Left lung (tissue), 10 donors: ENCODE measurements around the gene CPT1C. TPM values are rescaled to one million over a fixed set of nuclear protein-coding genes. Genes with fewer than 3 reads are reported as not detected.

Experiments used
- ATAC-seq: fragments of 200-7000 bp; cut with Tn5 transposase; one replicate; pipeline ENCODE4 v1.9.1; 2020; ENCODE audit warnings: moderate library complexity
- DNase-seq, 4 donors: peaks; one replicate each; pipeline ENCODE4 v3.0.0-alpha.2; 2013 to 2020
- H3K27ac ChIP-seq, 2 donors: fragments of 200-600 bp; sonication (generic) in 1 of 2; one replicate each; pipeline versions ENCODE4 v1.5.0 to v1.8.0; 2020 to 2021
- H3K27me3 ChIP-seq, 2 donors: fragments of 200-600 bp; sonication (generic) in 1 of 2; one replicate each; pipeline versions ENCODE4 v1.5.0 to v1.8.0; 2020 to 2021
- H3K36me3 ChIP-seq, 2 donors: fragments of 200-600 bp; sonication (generic) in 1 of 2; one replicate each; pipeline versions ENCODE4 v1.5.0 to v1.8.0; 2020 to 2021
- H3K4me1 ChIP-seq, 2 donors: fragments of 200-600 bp; one replicate each; pipeline ENCODE4 v1.8.0; 2021
- H3K4me3 ChIP-seq, 2 donors: fragments of 200-600 bp; sonication (generic) in 1 of 2; one replicate each; pipeline versions ENCODE4 v1.5.0 to v1.8.0; 2020 to 2021; ENCODE audit warnings: mild to moderate bottlenecking in 1 of 2
- H3K9me3 ChIP-seq, 2 donors: fragments of 200-600 bp; sonication (generic) in 1 of 2; one replicate each; pipeline versions ENCODE4 v1.5.0 to v1.8.0; 2020 to 2021
- intact Hi-C, 2 donors: fragments of 100-400 bp; cut with DNase I; formaldehyde crosslinking; loops; one replicate each; pipeline versions ENCODE4 v1.11.2 to v1.14.2; 2022
- microRNA-seq, 2 donors: library from miRNA; unstranded; fragments of <30 nt; microRNA quantifications; one replicate each; pipeline ENCODE4, GENCODE V29; 2019
- polyA plus RNA-seq, 6 donors: library from polyadenylated mRNA; unstranded; fragments of 120-200 nt; gene quantifications; one replicate each; pipeline ENCODE4 v1.2.1, GENCODE V29; 2013; ENCODE audit not compliant: insufficient read length in 6 of 6
- total RNA-seq, 2 donors: library from RNA; stranded (reverse); fragmentation: NEBNext Ultra II Directional; extraction: Animal tissue kit (Norgen Biotek cat#: 25700); gene quantifications; one replicate each; pipeline ENCODE4 v1.2.1, GENCODE V29; 2021
- TF ChIP-seq, protein P1 (sequence below), 2 donors: fragments of 200-600 bp; sonication (generic) in 1 of 2; IDR thresholded peaks; one replicate each; pipeline versions ENCODE4 v1.5.0 to v1.8.0; 2021; ENCODE audit warnings: antibody characterized with exemption in 2 of 2
- donor health status: DM: no; HTN: yes; CAD: no.
- donor health status: DM: no; HTN: no; CAD: no.

The CPT1C gene
- total and polyA plus RNA-seq, 8 donors = 6.2 to 37.3 (median 29.0) TPM

GRCh38 chr19:49755956-49756355, 65.0 kb downstream of the CPT1C start:
- no peak for ATAC-seq
- DNase-seq = no peak
- Histone ChIP-seq H3K9me3 (peaks cover 0 to 10% of the 10 kb centered on the region in 2 donors), H3K27me3 (no peaks in the 10 kb centered on the region), H3K4me1 (no peaks in the 10 kb centered on the region), H3K27ac (no peak overlapping the region), H3K36me3 (no peaks in the 10 kb centered on the region), H3K4me3 (no peak overlapping the region)
- intact Hi-C loops = no loop called here
- TF ChIP-seq, protein P1, sequence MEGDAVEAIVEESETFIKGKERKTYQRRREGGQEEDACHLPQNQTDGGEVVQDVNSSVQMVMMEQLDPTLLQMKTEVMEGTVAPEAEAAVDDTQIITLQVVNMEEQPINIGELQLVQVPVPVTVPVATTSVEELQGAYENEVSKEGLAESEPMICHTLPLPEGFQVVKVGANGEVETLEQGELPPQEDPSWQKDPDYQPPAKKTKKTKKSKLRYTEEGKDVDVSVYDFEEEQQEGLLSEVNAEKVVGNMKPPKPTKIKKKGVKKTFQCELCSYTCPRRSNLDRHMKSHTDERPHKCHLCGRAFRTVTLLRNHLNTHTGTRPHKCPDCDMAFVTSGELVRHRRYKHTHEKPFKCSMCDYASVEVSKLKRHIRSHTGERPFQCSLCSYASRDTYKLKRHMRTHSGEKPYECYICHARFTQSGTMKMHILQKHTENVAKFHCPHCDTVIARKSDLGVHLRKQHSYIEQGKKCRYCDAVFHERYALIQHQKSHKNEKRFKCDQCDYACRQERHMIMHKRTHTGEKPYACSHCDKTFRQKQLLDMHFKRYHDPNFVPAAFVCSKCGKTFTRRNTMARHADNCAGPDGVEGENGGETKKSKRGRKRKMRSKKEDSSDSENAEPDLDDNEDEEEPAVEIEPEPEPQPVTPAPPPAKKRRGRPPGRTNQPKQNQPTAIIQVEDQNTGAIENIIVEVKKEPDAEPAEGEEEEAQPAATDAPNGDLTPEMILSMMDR (IDR thresholded peaks at IDR 0.05) = no peak

GRCh38 chr19:49758292-49758691, 67.4 kb downstream of the CPT1C start:
- Histone ChIP-seq H3K27me3 (no peaks in the 10 kb centered on the region), H3K27ac (no peak overlapping the region), H3K9me3 (peaks cover 0 to 10% of the 10 kb centered on the region in 2 donors), H3K36me3 (no peaks in the 10 kb centered on the region), H3K4me1 (no peaks in the 10 kb centered on the region), H3K4me3 (no peak overlapping the region)
- intact Hi-C loops = no loop called here
- ATAC-seq (peak; percentile 55), DNase-seq (no peak)
- TF ChIP-seq, protein P1 (IDR thresholded peaks at IDR 0.05) = no peak

- intact Hi-C loops = no loop called here
- no peak for DNase-seq
- Histone ChIP-seq H3K4me3 (no peak overlapping the region), H3K36me3 (no peaks in the 10 kb centered on the region), H3K27me3 (no peaks in the 10 kb centered on the region), H3K4me1 (peaks cover 3 to 9% of the 10 kb centered on the region in 2 donors), H3K27ac (peak overlapping the region in 1 of 2 donors; percentile 24), H3K9me3 (peaks cover 0 to 1% of the 10 kb centered on the region in 2 donors)
- no peak for ATAC-seq
- TF ChIP-seq, protein P1 (IDR thresholded peaks at IDR 0.05) = no peak
These were observed 70.3 kb downstream of the CPT1C start for GRCh38 chr19:49761249-49761624.

DNA sequence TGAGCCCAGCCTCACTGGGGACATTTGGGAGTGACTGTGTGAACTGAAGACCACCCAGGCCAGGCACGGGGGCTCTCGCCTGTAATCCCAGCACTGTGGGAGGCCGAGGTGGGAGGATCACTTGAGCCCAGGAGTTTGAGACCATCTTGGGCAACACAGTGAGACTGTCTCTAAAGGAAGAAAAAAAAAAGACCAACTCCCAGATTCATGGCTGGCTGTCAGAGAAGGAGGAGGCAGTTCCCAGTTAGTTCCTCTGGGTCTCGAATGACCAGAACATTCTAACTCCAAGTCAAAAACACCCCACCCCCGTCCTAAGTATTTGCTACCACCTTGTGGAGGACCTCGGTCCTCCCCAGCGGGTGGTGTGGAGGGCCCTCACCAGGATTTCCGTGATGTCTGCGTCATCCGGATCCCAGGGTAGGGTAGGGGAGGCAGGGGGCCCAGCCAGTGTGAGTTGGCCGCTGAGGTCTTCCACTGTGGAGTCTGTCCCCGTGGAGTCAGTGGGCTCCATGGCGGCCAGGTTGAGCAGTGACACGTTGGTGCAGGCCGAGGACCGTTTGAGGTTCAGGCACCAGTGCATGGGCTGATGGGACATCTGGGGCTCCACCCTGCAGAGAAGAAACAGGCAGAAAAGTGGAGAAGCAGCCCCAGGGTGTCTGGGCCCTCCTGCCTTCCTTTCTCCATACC, 70.9 kb downstream of the CPT1C start:
- H3K27ac ChIP-seq = peak overlapping the region in 1 of 2 donors; percentile 24
- DNase-seq (peak in 2 of 4 donors; percentile 14 to 65), ATAC-seq (no peak)
- H3K36me3 ChIP-seq = no peaks in the 10 kb centered on the region
- H3K4me3 ChIP-seq = no peak overlapping the region
- H3K27me3 ChIP-seq = no peaks in the 10 kb centered on the region
- TF ChIP-seq, protein P1 (IDR thresholded peaks at IDR 0.05) = no peak
- intact Hi-C loops = no loop called here
- H3K9me3 ChIP-seq = no peaks in the 10 kb centered on the region
- peaks cover 3 to 9% of the 10 kb centered on the region in 2 donors for H3K4me1 ChIP-seq

DNA sequence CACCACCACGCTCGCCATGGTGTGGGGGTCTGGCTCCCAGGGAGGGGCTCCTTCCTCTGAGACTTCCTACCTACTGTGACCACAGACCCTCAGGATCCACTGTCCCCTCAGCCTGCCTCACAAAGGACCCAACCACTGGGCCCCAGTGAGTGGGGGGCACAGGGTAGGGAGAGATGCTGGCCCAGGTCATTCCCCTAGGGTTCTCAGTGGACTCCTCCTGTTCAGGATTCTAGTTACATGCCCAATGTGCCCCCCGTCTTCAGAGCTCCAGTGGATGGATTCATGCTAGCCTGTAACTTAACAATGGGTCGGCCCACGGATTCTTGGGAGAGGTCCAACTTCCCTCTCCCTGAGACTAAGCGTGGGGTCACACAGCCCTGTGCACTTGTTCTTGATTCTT, 72.3 kb downstream of the CPT1C start, which contains the start of gene TSKS:
Gene TSKS, minus strand, starts transcription at position 77 of the 400 bp plus-strand sequence. Its CDS starts 59 bp downstream, at position 18.
- intact Hi-C loops = no loop called here
- Histone ChIP-seq H3K27me3 (no peaks in the 10 kb centered on the region), H3K9me3 (no peaks in the 10 kb centered on the region), H3K4me1 (peaks cover 3 to 19% of the 10 kb centered on the region in 2 donors), H3K4me3 (no peak within 1 kb of the TSS), H3K27ac (peak within 1 kb of the TSS in 1 of 2 donors; percentile 24), H3K36me3 (no peaks in the 10 kb centered on the region)
- TF ChIP-seq, protein P1 (IDR thresholded peaks at IDR 0.05) = no peak
- no peak for DNase-seq
- ATAC-seq = no peak

Small RNA genes within 50 kb of the gene (microRNA-seq; reads per million reads assigned to microRNA genes)
- gene MIR5088 = 0.14 to 0.34 reads per million in 2 donors

Other genes with a start within 250 kb of the CPT1C start
- under 1 TPM; 0.29 to 0.34 TPM for gene SLC17A7, start 249.6 kb upstream of the CPT1C start, total RNA-seq
- gene SLC17A7, start 249.6 kb upstream of the CPT1C start, polyA plus RNA-seq = under 1 TPM; 0.21 to 0.70 (median 0.36) TPM
- 10 to 100 TPM; 54.4 to 78.5 TPM for gene PIH1D1, start 239.3 kb upstream of the CPT1C start, total RNA-seq
- 10 to 100 TPM; 73.6 to 93.2 (median 79.6) TPM for gene PIH1D1, start 239.3 kb upstream of the CPT1C start, polyA plus RNA-seq
- gene ALDH16A1, start 237.9 kb upstream of the CPT1C start, total RNA-seq = 10 to 100 TPM; 29.3 to 54.2 TPM
- gene ALDH16A1, start 237.9 kb upstream of the CPT1C start, polyA plus RNA-seq = 10 to 100 TPM; 12.6 to 18.3 (median 16.5) TPM
- 10 to 100 TPM in 1 of 2 donors, 1 to 10 TPM in 1; 6.8 to 10.1 TPM for gene FLT3LG, start 216.9 kb upstream of the CPT1C start, total RNA-seq
- 1 to 10 TPM; 6.7 to 9.7 (median 7.4) TPM for gene FLT3LG, start 216.9 kb upstream of the CPT1C start, polyA plus RNA-seq
- 1,000 to 10,000 TPM; 1,924 to 2,053 TPM for gene RPL13A, start 203.5 kb upstream of the CPT1C start, total RNA-seq
- 1,000 to 10,000 TPM; 3,217 to 4,076 (median 3,655) TPM for gene RPL13A, start 203.5 kb upstream of the CPT1C start, polyA plus RNA-seq
- gene RPS11, start 194.7 kb upstream of the CPT1C start, total RNA-seq = 1,000 to 10,000 TPM; 1,463 to 1,657 TPM
- 1,000 to 10,000 TPM; 3,128 to 3,903 (median 3,649) TPM for gene RPS11, start 194.7 kb upstream of the CPT1C start, polyA plus RNA-seq
- gene FCGRT, start 178.5 kb upstream of the CPT1C start, total RNA-seq = 100 to 1,000 TPM; 283 to 288 TPM
- 100 to 1,000 TPM; 287 to 382 (median 307) TPM for gene FCGRT, start 178.5 kb upstream of the CPT1C start, polyA plus RNA-seq
- 10 to 100 TPM; 55.4 to 65.3 TPM for gene RCN3, start 163.1 kb upstream of the CPT1C start, total RNA-seq
- 10 to 100 TPM; 17.1 to 42.5 (median 22.4) TPM for gene RCN3, start 163.1 kb upstream of the CPT1C start, polyA plus RNA-seq
- 10 to 100 TPM; 40.8 to 45.0 TPM for gene NOSIP, start 110.6 kb upstream of the CPT1C start, total RNA-seq
- gene NOSIP, start 110.6 kb upstream of the CPT1C start, polyA plus RNA-seq = 10 to 100 TPM; 56.6 to 67.9 (median 63.6) TPM
- gene PRRG2, start 109.8 kb upstream of the CPT1C start, total RNA-seq = 10 to 100 TPM in 1 of 2 donors, 1 to 10 TPM in 1; 7.6 to 13.6 TPM
- 1 to 10 TPM; 3.8 to 6.8 (median 5.1) TPM for gene PRRG2, start 109.8 kb upstream of the CPT1C start, polyA plus RNA-seq
- gene PRR12, start 99.9 kb upstream of the CPT1C start, total RNA-seq = 10 to 100 TPM; 26.1 to 26.7 TPM
- 10 to 100 TPM; 21.4 to 33.7 (median 27.0) TPM for gene PRR12, start 99.9 kb upstream of the CPT1C start, polyA plus RNA-seq
- 100 to 1,000 TPM in 1 of 2 donors, 10 to 100 TPM in 1; 76.0 to 131 TPM for gene RRAS, start 51.0 kb upstream of the CPT1C start, total RNA-seq
- 10 to 100 TPM; 21.4 to 34.0 (median 27.7) TPM for gene RRAS, start 51.0 kb upstream of the CPT1C start, polyA plus RNA-seq
- gene SCAF1, start 48.9 kb upstream of the CPT1C start, total RNA-seq = 10 to 100 TPM; 61.5 to 63.8 TPM
- 10 to 100 TPM; 24.7 to 36.6 (median 33.1) TPM for gene SCAF1, start 48.9 kb upstream of the CPT1C start, polyA plus RNA-seq
- 10 to 100 TPM; 81.2 to 93.6 TPM for gene IRF3, start 25.3 kb upstream of the CPT1C start, total RNA-seq
- gene IRF3, start 25.3 kb upstream of the CPT1C start, polyA plus RNA-seq = 10 to 100 TPM; 60.2 to 79.1 (median 70.4) TPM
- gene BCL2L12, start 25.2 kb upstream of the CPT1C start, total RNA-seq = 10 to 100 TPM; 20.6 to 22.2 TPM
- 10 to 100 TPM; 21.4 to 30.1 (median 28.2) TPM for gene BCL2L12, start 25.2 kb upstream of the CPT1C start, polyA plus RNA-seq
- gene PRMT1, start 13.8 kb upstream of the CPT1C start, total RNA-seq = 100 to 1,000 TPM in 1 of 2 donors, 10 to 100 TPM in 1; 79.3 to 137 TPM
- gene PRMT1, start 13.8 kb upstream of the CPT1C start, polyA plus RNA-seq = 100 to 1,000 TPM; 208 to 258 (median 224) TPM
- gene ADM5, start 1.5 kb upstream of the CPT1C start, total RNA-seq = 1 to 10 TPM in 1 of 2 donors, under 1 TPM in 1; 0.93 to 2.0 TPM
- gene ADM5, start 1.5 kb upstream of the CPT1C start, polyA plus RNA-seq = 1 to 10 TPM; 1.2 to 2.6 (median 1.9) TPM
- under 1 TPM in 1 of 2 donors, not detected in 1; 0.39 TPM for gene TSKS, start 72.2 kb downstream of the CPT1C start, total RNA-seq
- under 1 TPM; 0.17 to 0.45 (median 0.21) TPM for gene TSKS, start 72.2 kb downstream of the CPT1C start, polyA plus RNA-seq
- gene AP2A1, start 75.9 kb downstream of the CPT1C start, total RNA-seq = 10 to 100 TPM; 84.9 to 87.6 TPM
- 10 to 100 TPM; 52.9 to 83.1 (median 61.8) TPM for gene AP2A1, start 75.9 kb downstream of the CPT1C start, polyA plus RNA-seq
- 10 to 100 TPM; 15.3 to 19.5 TPM for gene FUZ, start 122.2 kb downstream of the CPT1C start, total RNA-seq
- 10 to 100 TPM; 23.2 to 31.7 (median 26.6) TPM for gene FUZ, start 122.2 kb downstream of the CPT1C start, polyA plus RNA-seq
- gene MED25, start 127.2 kb downstream of the CPT1C start, total RNA-seq = 10 to 100 TPM; 52.1 to 57.1 TPM
- gene MED25, start 127.2 kb downstream of the CPT1C start, polyA plus RNA-seq = 10 to 100 TPM; 55.1 to 67.4 (median 58.2) TPM
- gene PTOV1, start 160.0 kb downstream of the CPT1C start, total RNA-seq = 100 to 1,000 TPM in 1 of 2 donors, 10 to 100 TPM in 1; 96.0 to 133 TPM
- 100 to 1,000 TPM; 268 to 320 (median 279) TPM for gene PTOV1, start 160.0 kb downstream of the CPT1C start, polyA plus RNA-seq
- 10 to 100 TPM; 63.0 to 89.5 TPM for gene PNKP, start 176.5 kb downstream of the CPT1C start, total RNA-seq
- 10 to 100 TPM; 56.8 to 78.6 (median 66.3) TPM for gene PNKP, start 176.5 kb downstream of the CPT1C start, polyA plus RNA-seq
- gene AKT1S1, start 186.2 kb downstream of the CPT1C start, total RNA-seq = 10 to 100 TPM; 33.8 to 39.3 TPM
- 10 to 100 TPM; 24.7 to 42.9 (median 31.8) TPM for gene AKT1S1, start 186.2 kb downstream of the CPT1C start, polyA plus RNA-seq
- 10 to 100 TPM; 35.2 to 43.3 TPM for gene TBC1D17, start 186.6 kb downstream of the CPT1C start, total RNA-seq
- gene TBC1D17, start 186.6 kb downstream of the CPT1C start, polyA plus RNA-seq = 10 to 100 TPM; 40.8 to 47.2 (median 46.3) TPM
- 1 to 10 TPM; 2.4 to 6.5 TPM for gene IL4I1, start 205.8 kb downstream of the CPT1C start, total RNA-seq
- 1 to 10 TPM; 1.1 to 2.3 (median 1.7) TPM for gene IL4I1, start 205.8 kb downstream of the CPT1C start, polyA plus RNA-seq
- 10 to 100 TPM; 17.4 to 25.0 TPM for gene ATF5, start 238.1 kb downstream of the CPT1C start, total RNA-seq
- gene ATF5, start 238.1 kb downstream of the CPT1C start, polyA plus RNA-seq = 10 to 100 TPM; 19.5 to 29.6 (median 26.6) TPM
- gene NUP62, start 238.4 kb downstream of the CPT1C start, total RNA-seq = 10 to 100 TPM; 39.2 to 61.8 TPM
- 10 to 100 TPM; 55.8 to 66.2 (median 61.1) TPM for gene NUP62, start 238.4 kb downstream of the CPT1C start, polyA plus RNA-seq